SK-N-SH (cell line): ENCODE results near the gene MIAT. TPM values are rescaled to one million over a fixed set of nuclear protein-coding genes. Genes with fewer than 3 reads are reported as not detected.

Experiments used
- CTCF ChIA-PET: fragments of 300-600, 350-600 bp; formaldehyde crosslinking; extraction: SDS; loops from one replicate; lab custom pipeline; 2021; lab: Yijun Ruan, JAX
- POLR2A ChIA-PET: fragments of 350-600 bp; sonication (Branson Sonifier 250); formaldehyde crosslinking; extraction: SDS; loops from one replicate; lab custom pipeline; 2020; ENCODE audit warnings: antibody characterized with exemption, inconsistent platforms; lab: Yijun Ruan, JAX
- DNase-seq: peaks from one replicate; pipeline ENCODE4 v3.0.0; 2012
- H2AFZ ChIP-seq: fragments of 200-600 bp; sonication (generic); 2 replicates; pipeline ENCODE4 v1.8.1; 2016; ENCODE audit warnings: antibody characterized with exemption, mild to moderate bottlenecking, low read depth
- H3F3A ChIP-seq: fragments of 200-600 bp; sonication (generic); replicated peaks from 2 replicates; pipeline ENCODE3; 2016; ENCODE audit warnings: antibody characterized with exemption, mild to moderate bottlenecking; ENCODE audit not compliant: insufficient read depth
- H3K27ac ChIP-seq, 2 experiments: fragments of 200-500 bp in 1 of 2; fragments of 200-600 bp in 1 of 2; sonication (Bioruptor generic) in 1 of 2; sonication (generic), shearing (Covaris generic) in 1 of 2; 2 replicates each; pipeline versions ENCODE4 v1.5.1 to v1.6.1; 2014 to 2016; ENCODE audit warnings: low read depth in 2 of 2, inconsistent platforms in 1 of 2, low read length in 1 of 2, mild to moderate bottlenecking in 1 of 2, mixed read lengths in 1 of 2
- H3K27me3 ChIP-seq: fragments of 200-600 bp; sonication (generic), shearing (Covaris generic); 2 replicates; pipeline ENCODE4 v1.6.1; 2016; ENCODE audit warnings: mixed run types; ENCODE audit not compliant: insufficient read depth
- H3K36me3 ChIP-seq, 2 experiments: fragments of 200-500 bp in 1 of 2; fragments of 200-600 bp in 1 of 2; sonication (Bioruptor generic) in 1 of 2; sonication (generic) in 1 of 2; replicated peaks in 1 of 2; 2 replicates each; pipeline versions ENCODE3 to v1.5.1; 2014 to 2016; ENCODE audit warnings: low read length in 1 of 2, mild to moderate bottlenecking in 1 of 2; ENCODE audit not compliant: insufficient read depth in 2 of 2, control insufficient read depth in 1 of 2
- H3K4me1 ChIP-seq, 2 experiments: fragments of 200-500 bp in 1 of 2; fragments of 200-600 bp in 1 of 2; sonication (Bioruptor generic) in 1 of 2; sonication (generic), shearing (Covaris generic) in 1 of 2; 2 replicates each; pipeline versions ENCODE4 v1.5.1 to v1.6.1; 2014 to 2016; ENCODE audit warnings: low read depth in 1 of 2, low read length in 1 of 2, mixed run types in 1 of 2; ENCODE audit not compliant: insufficient read depth in 2 of 2, control insufficient read depth in 1 of 2
- H3K4me2 ChIP-seq: fragments of 200-600 bp; sonication (generic), shearing (Covaris generic); 2 replicates; pipeline ENCODE4 v1.6.1; 2017; ENCODE audit warnings: mixed run types
- H3K4me3 ChIP-seq, 2 experiments: fragments of 200-500 bp in 1 of 2; fragments of 200-600 bp in 1 of 2; sonication (Bioruptor generic) in 1 of 2; sonication (generic), shearing (Covaris generic) in 1 of 2; 2 replicates each; pipeline versions ENCODE4 v1.5.1 to v1.8.1; 2014 to 2016; ENCODE audit warnings: low read depth in 2 of 2, inconsistent platforms in 1 of 2, low read length in 1 of 2, mild to moderate bottlenecking in 1 of 2, mixed read lengths in 1 of 2, moderate library complexity in 1 of 2
- H3K79me2 ChIP-seq: fragments of 200-600 bp; sonication (generic); 2 replicates; pipeline ENCODE4 v1.8.1; 2017; ENCODE audit warnings: mild to moderate bottlenecking; ENCODE audit not compliant: insufficient read depth
- H3K9ac ChIP-seq: fragments of 200-600 bp; sonication (generic); 2 replicates; pipeline ENCODE4 v1.6.1; 2017; ENCODE audit warnings: mixed run types
- H3K9me2 ChIP-seq: fragments of 200-600 bp; sonication (generic); 2 replicates; pipeline ENCODE4 v1.6.1; 2017; ENCODE audit warnings: mixed run types
- H3K9me3 ChIP-seq: fragments of 200-600 bp; sonication (generic); 2 replicates; pipeline ENCODE4 v1.6.1; 2017; ENCODE audit warnings: mixed run types, mild to moderate bottlenecking, moderate library complexity
- H4K20me1 ChIP-seq: fragments of 200-600 bp; sonication (generic); 2 replicates; pipeline ENCODE4 v1.6.1; 2017; ENCODE audit warnings: mild to moderate bottlenecking, mixed run types; ENCODE audit not compliant: insufficient read depth
- ELF1 ChIP-seq: IDR thresholded peaks from 2 replicates; pipeline ENCODE4 v1.4.0; 2012
- FOSL2 ChIP-seq: IDR thresholded peaks from 2 replicates; pipeline ENCODE4 v1.4.0; 2012; ENCODE audit warnings: low read depth, mild to moderate bottlenecking, moderate library complexity, borderline replicate concordance
- FOXJ3 ChIP-seq: sonication (generic); formaldehyde crosslinking; IDR thresholded peaks from 2 replicates; pipeline ENCODE4 v1.5.1; 2020; ENCODE audit warnings: mild to moderate bottlenecking, missing genetic modification reagents
- GABPA ChIP-seq: IDR thresholded peaks from 2 replicates; pipeline ENCODE4 v1.4.0; 2012; ENCODE audit warnings: low read depth, mild to moderate bottlenecking
- GATA2 ChIP-seq: sonication (generic); formaldehyde crosslinking; IDR thresholded peaks from 2 replicates; pipeline ENCODE4 v1.5.0; 2020; ENCODE audit warnings: mild to moderate bottlenecking, missing genetic modification reagents
- MEF2A ChIP-seq: IDR thresholded peaks from 2 replicates; pipeline ENCODE4 v1.4.0; 2012; ENCODE audit warnings: low read depth, borderline replicate concordance
- NFIC ChIP-seq: IDR thresholded peaks from 2 replicates; pipeline ENCODE4 v1.4.0; 2012; ENCODE audit warnings: borderline replicate concordance
- POLR2AphosphoS5 ChIP-seq: IDR thresholded peaks from 2 replicates; pipeline ENCODE4 v1.6.1; 2012; ENCODE audit warnings: low read depth, low read length
- RCOR1 ChIP-seq: fragments of 150-350 bp; IDR thresholded peaks from 2 replicates; pipeline ENCODE4 v1.6.1; 2017; ENCODE audit warnings: antibody characterized with exemption, low read length
- RXRA ChIP-seq: IDR thresholded peaks from 2 replicates; pipeline ENCODE4 v1.4.0; 2012; ENCODE audit warnings: low read depth, mild to moderate bottlenecking, borderline replicate concordance
- TCF12 ChIP-seq: IDR thresholded peaks from 2 replicates; pipeline ENCODE4 v1.4.0; 2012
- WGBS: methylation state at CpG from one replicate; pipeline ENCODE4 v1.1.6; 2017; ENCODE audit warnings: low lambda C conversion rate; 5-methylcytosine and 5-hydroxymethylcytosine counted together
- polyA plus RNA-seq, 3 experiments: library from polyadenylated mRNA; depleted of rRNA; stranded (reverse); fragments of >200 nt; gene quantifications; 2 replicates each; pipeline ENCODE4 v1.2.3, GENCODE V29; 2012
- TF ChIP-seq, protein P1 (sequence below): IDR thresholded peaks from 2 replicates; pipeline ENCODE4 v1.6.1; 2012; ENCODE audit warnings: mild to moderate bottlenecking, low read depth, low read length, moderate library complexity
- TF ChIP-seq, protein P2 (sequence below): fragments of 150-350 bp; IDR thresholded peaks from 2 replicates; pipeline ENCODE4 v1.6.1; 2016; ENCODE audit warnings: mild to moderate bottlenecking, low read depth, low read length
- TF ChIP-seq, protein P3 (sequence below): fragments of 200-600 bp; sonication (generic); IDR thresholded peaks from 2 replicates; pipeline ENCODE4 v1.6.1; 2017; ENCODE audit warnings: antibody characterized with exemption, mild to moderate bottlenecking, moderate library complexity
- TF ChIP-seq, protein P4 (sequence below): fragments of 150-350 bp; IDR thresholded peaks from 2 replicates; pipeline ENCODE4 v1.6.1; 2017; ENCODE audit warnings: antibody characterized with exemption, low read length, low read depth, borderline replicate concordance
- TF ChIP-seq, protein P5 (sequence below): IDR thresholded peaks from 2 replicates; pipeline ENCODE4 v1.4.0; 2012; ENCODE audit warnings: low read depth
- TF ChIP-seq, protein P6 (sequence below): IDR thresholded peaks from 2 replicates; pipeline ENCODE4 v1.4.0; 2012; ENCODE audit warnings: low read depth, borderline replicate concordance
- TF ChIP-seq, protein P7 (sequence below): IDR thresholded peaks from 2 replicates; pipeline ENCODE4; 2012

MIAT gene
- polyA plus RNA-seq, 1 of the 3 experiments (the other 2 are of a cell fraction) = 5.4 TPM

DNA sequence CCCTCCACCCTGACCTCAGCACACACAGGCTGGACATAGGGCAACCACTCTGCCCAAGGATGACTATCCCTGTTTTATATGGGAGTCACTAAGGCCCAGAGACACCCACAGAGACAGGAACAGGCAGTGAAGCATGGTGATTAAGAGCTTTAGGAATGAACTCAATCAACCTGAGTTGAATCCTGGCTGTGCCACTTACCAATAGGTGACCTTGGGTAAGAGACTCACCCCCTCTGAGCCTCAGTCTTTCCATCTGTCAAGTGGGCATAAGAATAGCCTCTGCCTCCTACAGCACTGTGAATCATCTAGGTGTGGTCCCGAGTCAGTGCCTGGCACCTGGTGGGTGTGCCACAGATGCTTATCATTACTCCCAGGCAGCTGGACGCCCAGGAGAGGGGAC lies 46.4 kb upstream of the MIAT start:
- H3K4me3 ChIP-seq = no peak overlapping the region
- peak overlapping the region in 1 of 2 experiments; percentile 72; a peak in 1 of 4 replicates for H3K27ac ChIP-seq
- no peak overlapping the region for H3K9ac ChIP-seq
- no peak for DNase-seq
- H3K4me2 ChIP-seq = peak overlapping the region; percentile 37
- H3K36me3 ChIP-seq = no peaks in the 10 kb centered on the region
- peaks cover 7% of the 10 kb centered on the region for H3F3A ChIP-seq
- ChIA-PET CTCF (interaction anchor here (1.0 kb wide), 1 partner anchor 58 kb away, joined by 3 read pairs; no protein-coding TSS in a partner anchor), POLR2A (no interaction called here)
- WGBS = 80% methylated on average over 2 of the region's 2 CpGs
- H3K27me3 ChIP-seq = no peaks in the 10 kb centered on the region; the same call in 1 of the 2 replicates
- no peaks in the 10 kb centered on the region for H3K79me2 ChIP-seq
- no peaks in the 10 kb centered on the region for H3K9me2 ChIP-seq
- peaks cover 5 to 11% of the 10 kb centered on the region in 2 experiments; a peak in 3 of 4 replicates for H3K4me1 ChIP-seq
- no peaks in the 10 kb centered on the region for H3K9me3 ChIP-seq
- no peaks in the 10 kb centered on the region for H4K20me1 ChIP-seq
- H2AFZ ChIP-seq = no peak overlapping the region
- TF ChIP-seq RCOR1 (no peak), TCF12 (peak; percentile 10; the same call in 1 of the 2 replicates)

DNA sequence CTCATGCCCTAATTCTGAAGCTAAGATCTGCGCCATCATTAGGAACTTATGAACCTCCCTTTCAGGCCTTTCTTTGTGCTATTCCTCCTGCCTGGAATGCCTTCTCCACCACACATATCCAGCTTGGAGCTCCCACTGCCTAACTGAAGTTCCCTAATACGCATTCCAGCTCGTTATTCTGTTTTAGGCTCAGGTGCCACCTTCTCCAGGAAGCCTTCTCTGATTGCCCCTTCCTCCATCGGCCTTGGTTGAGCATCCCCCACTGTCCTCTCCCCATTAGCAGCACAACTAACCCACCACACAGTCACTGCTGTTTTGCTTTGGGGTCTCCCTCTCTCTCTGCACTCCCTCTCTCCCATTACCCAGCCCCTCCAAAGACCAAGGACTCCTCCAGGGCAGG lies 44.7 kb upstream of the MIAT start:
- H3K4me1 ChIP-seq = peaks cover 11 to 19% of the 10 kb centered on the region in 2 experiments
- no peaks in the 10 kb centered on the region for H3K36me3 ChIP-seq
- no peaks in the 10 kb centered on the region for H3K79me2 ChIP-seq
- no peak overlapping the region for H3K4me3 ChIP-seq
- no peak for TF ChIP-seq GATA2 (CRISPR knock-in tag)
- TF ChIP-seq, protein P1, sequence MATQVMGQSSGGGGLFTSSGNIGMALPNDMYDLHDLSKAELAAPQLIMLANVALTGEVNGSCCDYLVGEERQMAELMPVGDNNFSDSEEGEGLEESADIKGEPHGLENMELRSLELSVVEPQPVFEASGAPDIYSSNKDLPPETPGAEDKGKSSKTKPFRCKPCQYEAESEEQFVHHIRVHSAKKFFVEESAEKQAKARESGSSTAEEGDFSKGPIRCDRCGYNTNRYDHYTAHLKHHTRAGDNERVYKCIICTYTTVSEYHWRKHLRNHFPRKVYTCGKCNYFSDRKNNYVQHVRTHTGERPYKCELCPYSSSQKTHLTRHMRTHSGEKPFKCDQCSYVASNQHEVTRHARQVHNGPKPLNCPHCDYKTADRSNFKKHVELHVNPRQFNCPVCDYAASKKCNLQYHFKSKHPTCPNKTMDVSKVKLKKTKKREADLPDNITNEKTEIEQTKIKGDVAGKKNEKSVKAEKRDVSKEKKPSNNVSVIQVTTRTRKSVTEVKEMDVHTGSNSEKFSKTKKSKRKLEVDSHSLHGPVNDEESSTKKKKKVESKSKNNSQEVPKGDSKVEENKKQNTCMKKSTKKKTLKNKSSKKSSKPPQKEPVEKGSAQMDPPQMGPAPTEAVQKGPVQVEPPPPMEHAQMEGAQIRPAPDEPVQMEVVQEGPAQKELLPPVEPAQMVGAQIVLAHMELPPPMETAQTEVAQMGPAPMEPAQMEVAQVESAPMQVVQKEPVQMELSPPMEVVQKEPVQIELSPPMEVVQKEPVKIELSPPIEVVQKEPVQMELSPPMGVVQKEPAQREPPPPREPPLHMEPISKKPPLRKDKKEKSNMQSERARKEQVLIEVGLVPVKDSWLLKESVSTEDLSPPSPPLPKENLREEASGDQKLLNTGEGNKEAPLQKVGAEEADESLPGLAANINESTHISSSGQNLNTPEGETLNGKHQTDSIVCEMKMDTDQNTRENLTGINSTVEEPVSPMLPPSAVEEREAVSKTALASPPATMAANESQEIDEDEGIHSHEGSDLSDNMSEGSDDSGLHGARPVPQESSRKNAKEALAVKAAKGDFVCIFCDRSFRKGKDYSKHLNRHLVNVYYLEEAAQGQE = no peak
- no peak for TF ChIP-seq MEF2A
- no peak for TF ChIP-seq RXRA
- TF ChIP-seq FOSL2 = no peak
- no peak for TF ChIP-seq GABPA
- TF ChIP-seq, protein P2, sequence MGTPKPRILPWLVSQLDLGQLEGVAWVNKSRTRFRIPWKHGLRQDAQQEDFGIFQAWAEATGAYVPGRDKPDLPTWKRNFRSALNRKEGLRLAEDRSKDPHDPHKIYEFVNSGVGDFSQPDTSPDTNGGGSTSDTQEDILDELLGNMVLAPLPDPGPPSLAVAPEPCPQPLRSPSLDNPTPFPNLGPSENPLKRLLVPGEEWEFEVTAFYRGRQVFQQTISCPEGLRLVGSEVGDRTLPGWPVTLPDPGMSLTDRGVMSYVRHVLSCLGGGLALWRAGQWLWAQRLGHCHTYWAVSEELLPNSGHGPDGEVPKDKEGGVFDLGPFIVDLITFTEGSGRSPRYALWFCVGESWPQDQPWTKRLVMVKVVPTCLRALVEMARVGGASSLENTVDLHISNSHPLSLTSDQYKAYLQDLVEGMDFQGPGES = no peak
- TF ChIP-seq, protein P3, sequence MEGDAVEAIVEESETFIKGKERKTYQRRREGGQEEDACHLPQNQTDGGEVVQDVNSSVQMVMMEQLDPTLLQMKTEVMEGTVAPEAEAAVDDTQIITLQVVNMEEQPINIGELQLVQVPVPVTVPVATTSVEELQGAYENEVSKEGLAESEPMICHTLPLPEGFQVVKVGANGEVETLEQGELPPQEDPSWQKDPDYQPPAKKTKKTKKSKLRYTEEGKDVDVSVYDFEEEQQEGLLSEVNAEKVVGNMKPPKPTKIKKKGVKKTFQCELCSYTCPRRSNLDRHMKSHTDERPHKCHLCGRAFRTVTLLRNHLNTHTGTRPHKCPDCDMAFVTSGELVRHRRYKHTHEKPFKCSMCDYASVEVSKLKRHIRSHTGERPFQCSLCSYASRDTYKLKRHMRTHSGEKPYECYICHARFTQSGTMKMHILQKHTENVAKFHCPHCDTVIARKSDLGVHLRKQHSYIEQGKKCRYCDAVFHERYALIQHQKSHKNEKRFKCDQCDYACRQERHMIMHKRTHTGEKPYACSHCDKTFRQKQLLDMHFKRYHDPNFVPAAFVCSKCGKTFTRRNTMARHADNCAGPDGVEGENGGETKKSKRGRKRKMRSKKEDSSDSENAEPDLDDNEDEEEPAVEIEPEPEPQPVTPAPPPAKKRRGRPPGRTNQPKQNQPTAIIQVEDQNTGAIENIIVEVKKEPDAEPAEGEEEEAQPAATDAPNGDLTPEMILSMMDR = no peak
- no peak for TF ChIP-seq NFIC
- TF ChIP-seq ELF1 = no peak
- TF ChIP-seq, protein P4, sequence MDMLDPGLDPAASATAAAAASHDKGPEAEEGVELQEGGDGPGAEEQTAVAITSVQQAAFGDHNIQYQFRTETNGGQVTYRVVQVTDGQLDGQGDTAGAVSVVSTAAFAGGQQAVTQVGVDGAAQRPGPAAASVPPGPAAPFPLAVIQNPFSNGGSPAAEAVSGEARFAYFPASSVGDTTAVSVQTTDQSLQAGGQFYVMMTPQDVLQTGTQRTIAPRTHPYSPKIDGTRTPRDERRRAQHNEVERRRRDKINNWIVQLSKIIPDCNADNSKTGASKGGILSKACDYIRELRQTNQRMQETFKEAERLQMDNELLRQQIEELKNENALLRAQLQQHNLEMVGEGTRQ = no peak
- no peak for TF ChIP-seq POLR2AphosphoS5
- TF ChIP-seq, protein P5, sequence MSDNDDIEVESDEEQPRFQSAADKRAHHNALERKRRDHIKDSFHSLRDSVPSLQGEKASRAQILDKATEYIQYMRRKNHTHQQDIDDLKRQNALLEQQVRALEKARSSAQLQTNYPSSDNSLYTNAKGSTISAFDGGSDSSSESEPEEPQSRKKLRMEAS = no peak
- TF ChIP-seq FOXJ3 (CRISPR knock-in tag) = no peak
- TF ChIP-seq, protein P6, sequence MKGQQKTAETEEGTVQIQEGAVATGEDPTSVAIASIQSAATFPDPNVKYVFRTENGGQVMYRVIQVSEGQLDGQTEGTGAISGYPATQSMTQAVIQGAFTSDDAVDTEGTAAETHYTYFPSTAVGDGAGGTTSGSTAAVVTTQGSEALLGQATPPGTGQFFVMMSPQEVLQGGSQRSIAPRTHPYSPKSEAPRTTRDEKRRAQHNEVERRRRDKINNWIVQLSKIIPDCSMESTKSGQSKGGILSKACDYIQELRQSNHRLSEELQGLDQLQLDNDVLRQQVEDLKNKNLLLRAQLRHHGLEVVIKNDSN = no peak
- TF ChIP-seq, protein P7, sequence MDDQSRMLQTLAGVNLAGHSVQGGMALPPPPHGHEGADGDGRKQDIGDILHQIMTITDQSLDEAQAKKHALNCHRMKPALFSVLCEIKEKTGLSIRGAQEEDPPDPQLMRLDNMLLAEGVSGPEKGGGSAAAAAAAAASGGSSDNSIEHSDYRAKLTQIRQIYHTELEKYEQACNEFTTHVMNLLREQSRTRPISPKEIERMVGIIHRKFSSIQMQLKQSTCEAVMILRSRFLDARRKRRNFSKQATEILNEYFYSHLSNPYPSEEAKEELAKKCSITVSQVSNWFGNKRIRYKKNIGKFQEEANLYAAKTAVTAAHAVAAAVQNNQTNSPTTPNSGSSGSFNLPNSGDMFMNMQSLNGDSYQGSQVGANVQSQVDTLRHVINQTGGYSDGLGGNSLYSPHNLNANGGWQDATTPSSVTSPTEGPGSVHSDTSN = no peak
- ChIA-PET POLR2A (no interaction called here), CTCF (no interaction called here)
- 83% methylated on average over 4 of the region's 4 CpGs for WGBS
- H4K20me1 ChIP-seq = no peaks in the 10 kb centered on the region
- no peak overlapping the region for H3K27ac ChIP-seq
- DNase-seq = no peak
- no peak overlapping the region for H3K9ac ChIP-seq
- H3F3A ChIP-seq = no peaks in the 10 kb centered on the region
- H3K9me2 ChIP-seq = no peaks in the 10 kb centered on the region
- no peak overlapping the region for H2AFZ ChIP-seq
- H3K9me3 ChIP-seq = no peaks in the 10 kb centered on the region
- H3K4me2 ChIP-seq = no peak overlapping the region
- H3K27me3 ChIP-seq = no peaks in the 10 kb centered on the region; the same call in 1 of the 2 replicates
